OCI-LY1 (cell line): ENCODE measurements around the gene NPSR1.

Source experiments
- CTCF ChIP-seq: fragments of 200-600 bp; sonication (generic), shearing (Covaris generic); IDR thresholded peaks from 2 replicates; pipeline ENCODE4 v1.5.1; 2017; ENCODE audit warnings: mild to moderate bottlenecking, antibody characterized with exemption, low read length, moderate library complexity, mixed read lengths
- EZH2 ChIP-seq: fragments of 200-600 bp; sonication (generic), shearing (Covaris generic); IDR thresholded peaks from 2 replicates; pipeline ENCODE4 v1.8.0; 2017; ENCODE audit warnings: borderline replicate concordance, mixed run types, mild to moderate bottlenecking, antibody characterized with exemption, low read length, moderate library complexity, mixed read lengths

GRCh38 chr7:34780546-34780945 lies 122.5 kb downstream of the NPSR1 start:
- no peak for TF ChIP-seq CTCF
- no peak for TF ChIP-seq EZH2
